IPS-15b (cell line): ENCODE data around the gene TOMM6.
"Not testable (repeated sequence)": the region's sequence is repeated elsewhere in the genome, so short reads cannot be mapped to it uniquely, and the experiment has no call there.

ENCODE experiments used
- H3K27me3 ChIP-seq: one replicate; pipeline ENCODE4 v1.6.1; 2013; ENCODE audit warnings: low read length; ENCODE audit not compliant: control insufficient read depth, insufficient read depth
- H3K36me3 ChIP-seq: one replicate; pipeline ENCODE4 v1.6.1; 2013; ENCODE audit warnings: low read length; ENCODE audit not compliant: control insufficient read depth, insufficient read depth
- H3K4me1 ChIP-seq: one replicate; pipeline ENCODE4 v1.6.1; 2013; ENCODE audit warnings: mild to moderate bottlenecking, low read length; ENCODE audit not compliant: control insufficient read depth, insufficient read depth
- H3K4me3 ChIP-seq: one replicate; pipeline ENCODE4 v1.5.1; 2013; ENCODE audit warnings: low read depth, low read length
- H3K9ac ChIP-seq: one replicate; pipeline ENCODE4 v1.6.1; 2013; ENCODE audit warnings: low read depth, mild to moderate bottlenecking, low read length
- H3K9me3 ChIP-seq: one replicate; pipeline ENCODE4 v1.6.1; 2013; ENCODE audit warnings: mild to moderate bottlenecking, low read length; ENCODE audit not compliant: control insufficient read depth, insufficient read depth

The TOMM6 gene

DNA sequence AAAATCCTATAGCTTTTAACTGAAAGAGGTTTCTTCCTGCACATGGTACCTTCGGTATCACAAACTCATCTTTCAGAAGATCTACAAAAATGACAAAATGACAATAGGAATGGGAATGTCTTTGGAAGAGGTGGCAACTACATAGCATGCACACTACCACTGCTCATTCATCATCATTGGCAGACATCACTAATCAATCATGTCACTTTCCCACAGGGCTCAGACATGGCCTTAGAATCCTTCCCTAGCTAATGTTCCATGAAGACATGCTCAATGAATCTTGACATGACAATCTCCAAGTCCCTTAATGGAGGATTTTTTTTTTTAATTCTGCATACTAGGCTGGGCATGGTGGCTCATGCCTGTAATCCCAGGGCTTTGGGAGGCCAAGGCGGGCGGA is 37.1 kb upstream of the TOMM6 start:
- Histone ChIP-seq H3K4me3 (no peak overlapping the region), H3K27me3 (no peaks in the 10 kb centered on the region), H3K4me1 (no peaks in the 10 kb centered on the region), H3K36me3 (no peaks in the 10 kb centered on the region), H3K9ac (no peak overlapping the region), H3K9me3 (no peaks in the 10 kb centered on the region)

DNA sequence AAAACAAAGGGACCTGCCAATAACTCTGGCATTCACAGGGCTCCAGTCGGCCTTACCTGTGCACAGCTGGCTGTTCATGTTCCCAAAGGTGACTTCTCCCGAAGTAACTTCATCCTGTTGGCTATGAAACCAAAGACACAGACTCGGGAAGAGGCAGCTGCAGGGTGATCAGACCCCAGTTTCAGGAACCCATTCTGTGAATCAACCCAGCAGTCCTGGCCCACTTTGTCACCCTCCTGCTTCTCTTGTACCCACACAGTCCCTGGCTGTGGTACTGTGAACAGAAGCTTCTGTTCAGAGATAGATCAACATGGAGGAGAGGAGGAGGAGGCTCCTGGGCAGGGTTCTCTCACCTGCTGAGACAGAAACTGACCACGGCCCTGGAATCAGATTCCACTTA is 31.6 kb upstream of the TOMM6 start:
- Histone ChIP-seq H3K36me3 (no peaks in the 10 kb centered on the region), H3K9ac (no peak overlapping the region), H3K27me3 (no peaks in the 10 kb centered on the region), H3K9me3 (no peaks in the 10 kb centered on the region), H3K4me1 (peaks cover 3% of the 10 kb centered on the region), H3K4me3 (no peak overlapping the region)

DNA sequence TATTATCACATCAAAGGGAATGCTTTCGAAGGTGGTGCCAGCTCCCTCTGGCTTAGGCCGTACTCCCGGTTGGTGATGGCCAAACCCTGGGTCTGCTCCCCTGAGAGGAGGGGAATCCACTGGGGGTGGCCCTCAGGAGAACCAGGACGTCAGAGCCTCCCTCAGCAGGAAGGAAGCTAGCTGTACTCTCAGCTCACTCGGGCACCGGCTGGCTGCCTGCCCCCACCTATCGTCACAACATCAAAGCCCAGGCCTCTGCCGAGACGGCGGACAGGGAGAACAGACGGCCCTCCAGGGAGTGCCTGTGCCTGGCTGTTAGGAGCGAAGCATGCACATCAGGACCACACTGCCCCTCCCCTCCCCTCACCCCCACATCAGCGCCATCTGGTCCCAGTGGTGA is 31.1 kb upstream of the TOMM6 start:
- no peak overlapping the region for H3K4me3 ChIP-seq
- no peaks in the 10 kb centered on the region for H3K9me3 ChIP-seq
- H3K36me3 ChIP-seq = no peaks in the 10 kb centered on the region
- no peak overlapping the region for H3K9ac ChIP-seq
- H3K4me1 ChIP-seq = peaks cover 3% of the 10 kb centered on the region
- no peaks in the 10 kb centered on the region for H3K27me3 ChIP-seq

DNA sequence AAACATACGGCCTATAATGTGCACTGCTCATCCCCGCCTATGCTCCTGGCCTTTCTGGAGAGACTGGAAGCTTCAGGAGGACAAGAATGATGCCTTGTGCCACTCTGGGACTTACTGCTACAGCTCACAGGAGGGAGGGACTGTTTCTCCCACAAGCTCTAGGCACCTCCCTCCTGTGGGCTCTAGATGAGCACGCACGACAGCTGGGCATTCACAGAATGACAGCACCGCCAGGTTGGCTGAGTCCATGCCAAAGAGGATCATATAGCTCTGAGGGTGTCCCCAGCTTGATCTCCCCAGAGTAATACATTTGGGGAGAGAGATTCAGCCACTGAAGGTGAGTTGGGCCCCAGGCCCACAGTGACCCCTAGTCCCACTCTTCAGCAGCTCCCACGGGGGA is 30.2 kb upstream of the TOMM6 start:
- no peaks in the 10 kb centered on the region for H3K36me3 ChIP-seq
- no peak overlapping the region for H3K9ac ChIP-seq
- peaks cover 3% of the 10 kb centered on the region for H3K4me1 ChIP-seq
- H3K4me3 ChIP-seq = no peak overlapping the region
- H3K27me3 ChIP-seq = no peaks in the 10 kb centered on the region
- H3K9me3 ChIP-seq = no peaks in the 10 kb centered on the region

DNA sequence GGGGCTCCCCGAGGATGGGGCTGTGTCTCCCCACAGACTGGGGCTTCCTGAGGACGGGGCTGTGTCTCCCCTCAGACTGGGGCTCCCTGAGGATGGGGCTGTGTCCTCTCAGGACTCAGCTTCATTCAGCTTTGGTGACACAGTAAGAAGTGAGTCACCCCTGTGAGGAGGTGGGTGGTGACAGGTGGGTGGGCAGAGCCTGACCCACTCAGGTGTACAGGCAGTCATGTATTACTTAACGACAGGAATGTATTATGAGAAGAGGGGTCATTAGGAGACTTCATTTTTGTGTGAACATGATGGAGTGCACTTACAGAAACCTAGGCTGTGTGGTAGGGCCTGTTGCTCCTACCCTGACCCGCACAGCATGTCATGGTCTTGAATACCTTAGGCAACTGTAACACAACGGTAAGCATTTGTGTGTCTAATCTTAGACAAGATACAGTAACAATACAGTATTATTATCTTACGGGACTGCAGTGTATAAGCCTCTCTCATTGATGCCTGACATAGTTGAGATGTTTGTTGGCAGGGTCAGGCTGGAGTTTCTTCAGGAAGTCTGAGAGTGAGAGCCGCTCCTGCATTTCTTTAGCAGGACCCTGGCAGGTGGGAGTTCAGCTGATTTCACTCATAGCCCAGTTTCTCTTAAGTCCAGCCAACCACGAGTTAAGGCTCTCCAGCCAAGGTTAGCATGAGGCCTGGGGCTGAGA is 29.4 kb upstream of the TOMM6 start:
- no peaks in the 10 kb centered on the region for H3K27me3 ChIP-seq
- no peaks in the 10 kb centered on the region for H3K9me3 ChIP-seq
- no peak overlapping the region for H3K9ac ChIP-seq
- no peaks in the 10 kb centered on the region for H3K36me3 ChIP-seq
- H3K4me3 ChIP-seq = no peak overlapping the region
- peaks cover 3% of the 10 kb centered on the region for H3K4me1 ChIP-seq

DNA sequence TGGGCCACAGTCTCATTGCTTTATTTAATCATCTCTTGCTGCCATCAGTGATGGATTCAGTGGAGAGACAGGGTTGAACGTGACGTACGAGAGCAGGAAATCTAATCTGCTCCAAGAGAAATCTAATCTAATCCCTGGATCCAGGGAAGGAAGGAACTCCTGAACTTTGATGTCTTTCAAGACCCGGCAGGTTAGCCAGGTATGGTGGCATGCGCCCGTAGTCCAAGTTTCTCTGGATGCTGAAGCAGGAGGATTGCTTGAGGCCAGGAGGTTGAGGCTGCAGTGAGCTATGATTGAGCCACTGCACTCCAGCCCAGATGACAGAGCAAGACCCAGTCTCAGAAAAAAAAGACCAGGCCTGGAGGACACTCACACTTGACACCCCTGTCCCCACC is 28.9 kb upstream of the TOMM6 start:
- Histone ChIP-seq H3K9me3 (no peaks in the 10 kb centered on the region), H3K9ac (no peak overlapping the region), H3K27me3 (no peaks in the 10 kb centered on the region), H3K4me1 (peaks cover 3% of the 10 kb centered on the region), H3K4me3 (no peak overlapping the region), H3K36me3 (no peaks in the 10 kb centered on the region)

DNA sequence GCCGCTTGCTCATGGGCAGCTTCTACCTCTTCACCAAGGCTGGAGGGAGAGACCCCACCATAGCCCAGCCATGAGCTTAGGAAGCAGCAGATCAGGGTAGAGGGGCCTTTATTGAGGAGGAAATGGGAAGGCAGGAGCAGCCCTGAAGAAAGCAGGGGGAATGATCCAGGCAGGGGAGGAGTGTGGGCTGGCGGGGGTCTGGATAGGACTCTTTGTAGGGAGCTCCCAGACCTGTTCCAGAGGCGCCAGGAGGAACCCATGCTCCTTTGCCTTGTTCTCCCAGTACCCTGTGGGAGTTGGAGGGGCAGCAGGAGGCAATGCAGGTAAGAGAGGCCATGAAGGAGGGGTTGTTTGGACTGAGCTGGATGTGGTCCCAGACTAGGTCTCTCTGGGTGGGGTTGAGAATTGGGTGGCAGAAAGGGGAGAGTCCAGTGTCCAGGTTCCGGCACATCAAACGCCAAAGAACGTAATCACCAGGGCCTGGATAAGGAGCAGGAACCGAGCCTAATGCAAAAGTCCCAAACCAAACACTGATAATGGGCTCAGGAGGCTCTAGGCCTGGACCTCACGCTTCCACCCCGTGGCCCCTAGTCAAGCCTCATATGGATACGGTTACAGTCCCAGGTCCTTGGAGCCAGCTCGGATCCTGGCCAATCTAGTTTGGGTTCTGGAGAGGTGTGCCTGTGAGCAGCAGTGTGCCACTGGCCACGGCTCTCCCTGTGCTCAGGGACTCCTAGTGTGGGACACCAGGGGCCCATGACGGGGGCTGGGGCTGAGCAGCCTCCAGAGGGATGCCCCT is 28.2 kb upstream of the TOMM6 start:
- no peaks in the 10 kb centered on the region for H3K27me3 ChIP-seq
- H3K4me1 ChIP-seq = peaks cover 3% of the 10 kb centered on the region
- H3K36me3 ChIP-seq = no peaks in the 10 kb centered on the region
- no peak overlapping the region for H3K4me3 ChIP-seq
- H3K9ac ChIP-seq = no peak overlapping the region
- no peaks in the 10 kb centered on the region for H3K9me3 ChIP-seq

DNA sequence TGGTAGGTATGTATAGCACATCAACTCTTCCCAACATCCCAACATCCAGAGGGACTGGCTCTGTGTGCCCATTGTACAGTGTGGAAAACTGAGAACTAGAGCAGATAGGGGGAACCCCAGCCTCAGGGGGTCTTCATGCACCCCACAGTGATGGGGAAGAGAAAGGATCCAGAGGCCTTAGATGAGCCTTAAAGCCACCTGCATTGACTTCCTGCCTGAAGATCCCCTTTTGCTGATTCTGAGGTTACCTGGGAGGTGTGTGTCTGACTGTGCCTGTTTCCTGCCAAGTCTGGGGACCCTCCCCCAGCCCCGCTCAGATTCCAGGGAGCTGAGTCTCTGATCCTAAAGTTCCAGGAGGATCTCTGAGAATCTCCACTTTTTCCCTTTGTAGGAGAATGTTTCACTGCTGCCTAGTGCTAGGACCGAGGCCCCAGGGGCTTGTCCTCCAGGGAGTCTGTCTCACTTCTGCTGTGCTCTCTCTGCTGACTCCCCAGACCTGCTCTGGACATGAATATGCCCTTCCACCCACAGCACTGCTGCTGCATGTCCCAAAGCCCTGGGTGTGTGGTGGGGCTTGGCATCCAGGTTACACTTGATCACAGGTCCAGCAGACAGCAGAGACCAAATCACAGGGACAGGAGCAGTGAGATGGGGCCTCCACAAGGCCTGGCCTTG is 27.5 kb upstream of the TOMM6 start:
- H3K27me3 ChIP-seq = no peaks in the 10 kb centered on the region
- no peaks in the 10 kb centered on the region for H3K9me3 ChIP-seq
- no peaks in the 10 kb centered on the region for H3K36me3 ChIP-seq
- H3K9ac ChIP-seq = no peak overlapping the region
- H3K4me3 ChIP-seq = no peak overlapping the region
- H3K4me1 ChIP-seq = peaks cover 3% of the 10 kb centered on the region

DNA sequence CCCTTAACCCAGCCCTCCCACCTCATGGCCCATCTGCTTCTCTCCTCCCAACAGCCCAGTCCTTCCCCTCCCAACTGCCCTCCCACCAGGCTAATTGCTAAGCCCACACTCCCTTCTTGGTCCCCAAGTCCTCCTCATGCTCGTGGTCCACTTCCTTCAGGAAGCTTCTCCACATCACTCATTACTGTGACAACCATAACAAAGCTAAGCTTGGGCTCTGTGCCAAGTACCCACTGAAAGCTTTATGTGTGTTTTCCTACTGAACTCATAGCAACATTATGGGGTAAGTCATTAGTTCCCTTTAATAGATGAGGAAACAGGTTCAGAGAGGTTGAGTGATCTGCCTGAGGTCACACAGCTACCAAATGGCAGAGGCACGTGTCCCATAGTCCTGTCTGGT is 24.0 kb upstream of the TOMM6 start:
- no peak overlapping the region for H3K9ac ChIP-seq
- H3K4me1 ChIP-seq = no peaks in the 10 kb centered on the region
- no peaks in the 10 kb centered on the region for H3K9me3 ChIP-seq
- H3K4me3 ChIP-seq = no peak overlapping the region
- no peaks in the 10 kb centered on the region for H3K27me3 ChIP-seq
- no peaks in the 10 kb centered on the region for H3K36me3 ChIP-seq

DNA sequence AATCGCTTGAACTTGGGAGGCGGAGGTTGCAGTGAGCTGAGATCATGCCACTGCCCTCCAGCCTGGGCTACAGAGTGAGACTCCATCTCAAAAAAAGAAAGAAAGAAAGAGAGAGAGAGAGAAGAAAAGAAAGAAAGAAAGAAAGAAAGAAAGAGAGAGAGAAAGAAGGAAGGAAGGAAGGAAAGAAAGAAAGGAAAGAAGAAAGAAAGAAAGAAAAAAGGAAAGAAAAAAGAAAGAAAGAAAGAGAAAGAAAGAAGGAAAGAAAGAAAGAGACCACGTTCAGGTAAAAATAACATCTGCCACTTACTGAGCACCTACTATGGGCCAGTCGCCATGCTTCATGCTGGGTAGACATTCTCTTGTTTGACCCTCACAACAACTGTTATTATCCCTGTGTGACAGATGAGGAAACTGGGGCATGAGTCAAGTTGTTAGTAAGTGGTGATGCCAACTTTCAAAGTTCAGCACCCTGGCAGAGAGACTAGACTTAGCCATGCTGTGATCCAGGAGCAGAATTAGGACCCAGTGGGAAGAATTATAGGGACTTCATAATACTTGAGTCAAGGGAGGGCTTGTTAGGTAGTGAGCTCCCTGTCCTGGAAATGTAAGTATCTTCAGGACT is 21.3 kb upstream of the TOMM6 start:
- not testable (repeated sequence) for H3K4me1 ChIP-seq, H3K36me3 ChIP-seq, H3K4me3 ChIP-seq, H3K27me3 ChIP-seq, H3K9ac ChIP-seq, H3K9me3 ChIP-seq

DNA sequence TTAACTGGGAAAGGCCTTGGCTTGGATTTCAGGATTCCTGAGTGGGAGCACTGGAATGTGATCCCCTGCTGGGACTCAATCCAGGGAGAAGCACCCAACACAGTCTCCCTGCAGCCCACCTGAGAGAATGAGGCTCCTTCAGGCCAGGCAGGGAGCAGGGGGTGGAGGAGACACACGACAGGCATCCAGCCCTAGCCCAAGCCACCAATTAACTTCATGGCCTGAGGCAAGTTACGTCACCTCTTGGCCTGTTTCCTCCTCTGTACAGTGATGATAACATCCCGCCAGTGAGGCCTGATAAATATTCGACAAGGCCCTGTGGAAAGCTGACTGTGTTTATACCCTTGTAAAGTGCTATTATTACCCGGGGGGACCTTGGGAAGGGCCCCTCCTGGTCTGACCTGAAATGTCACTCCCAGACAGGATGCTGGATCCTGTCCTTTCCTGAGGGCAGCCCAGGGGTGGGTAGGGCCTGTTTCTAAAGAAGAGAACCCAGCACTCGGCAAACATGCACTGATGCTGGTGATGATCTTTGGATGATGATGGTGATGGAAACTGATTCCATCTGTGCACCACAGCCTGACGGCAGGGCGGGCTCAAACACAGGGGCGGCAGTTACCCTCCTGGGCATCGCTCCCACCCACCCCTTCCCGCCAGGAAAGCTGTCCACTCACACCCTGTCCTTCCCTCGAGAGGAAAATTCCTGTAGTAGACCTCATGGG is 20.2 kb upstream of the TOMM6 start:
- Histone ChIP-seq H3K4me1 (peaks cover 3% of the 10 kb centered on the region), H3K36me3 (peaks cover 9% of the 10 kb centered on the region), H3K9me3 (no peaks in the 10 kb centered on the region), H3K27me3 (no peaks in the 10 kb centered on the region), H3K4me3 (no peak overlapping the region), H3K9ac (no peak overlapping the region)
